Fibroblast of lung (primary cell): ENCODE results near the gene ACOT8. TPM values are rescaled to one million over a fixed set of nuclear protein-coding genes. Genes with fewer than 3 reads are reported as not detected.
"Not testable (repeated sequence)": the region's sequence is repeated elsewhere in the genome, so short reads cannot be mapped to it uniquely, and the experiment has no call there.

Source experiments
- DNase-seq, 2 donors: peaks; one replicate each; pipeline versions ENCODE4 v3.0.0 to v3.0.0-alpha.2; 2010; ENCODE audit warnings: low read depth in 2 of 2
- H2AFZ ChIP-seq: 2 replicates; pipeline ENCODE4 v1.5.1; 2012; ENCODE audit warnings: low read length, control low read depth, inconsistent platforms
- H3K27ac ChIP-seq: 2 replicates; pipeline ENCODE4 v1.5.1; 2011; ENCODE audit warnings: low read length, control low read depth; ENCODE audit not compliant: insufficient read depth
- H3K27me3 ChIP-seq: 2 replicates; pipeline ENCODE4 v1.5.1; 2011; ENCODE audit warnings: mild to moderate bottlenecking, low read length; ENCODE audit not compliant: control insufficient read depth, insufficient read depth
- H3K36me3 ChIP-seq: 2 replicates; pipeline ENCODE4 v1.5.1; 2011; ENCODE audit warnings: low read length; ENCODE audit not compliant: control insufficient read depth, insufficient read depth
- H3K4me1 ChIP-seq: 2 replicates; pipeline ENCODE4 v1.5.1; 2011; ENCODE audit warnings: low read length; ENCODE audit not compliant: control insufficient read depth, insufficient read depth; ENCODE audit errors: extremely low read depth
- H3K4me2 ChIP-seq: 2 replicates; pipeline ENCODE4 v1.5.1; 2011; ENCODE audit warnings: low read length, control low read depth; ENCODE audit not compliant: insufficient read depth; ENCODE audit errors: extremely low read depth
- H3K4me3 ChIP-seq, 4 experiments: fragments of 200-600 bp in 1 of 4; sonication (generic) in 1 of 4; replicated peaks in 1 of 4; 2 replicates each; pipeline ENCODE4 v1.5.1; 2011 to 2016; ENCODE audit warnings: low read length in 4 of 4, low read depth in 3 of 4, mild to moderate bottlenecking in 3 of 4, control low read depth in 2 of 4, inconsistent platforms in 1 of 4, mixed read lengths in 1 of 4; ENCODE audit not compliant: insufficient read depth in 1 of 4; ENCODE audit errors: control extremely low read depth in 1 of 4
- H3K79me2 ChIP-seq: 2 replicates; pipeline ENCODE4 v1.5.1; 2012; ENCODE audit warnings: mild to moderate bottlenecking, low read length, inconsistent platforms; ENCODE audit not compliant: control insufficient read depth, insufficient read depth
- H3K9ac ChIP-seq: 2 replicates; pipeline ENCODE4 v1.5.1; 2011; ENCODE audit warnings: mild to moderate bottlenecking, low read length, control low read depth; ENCODE audit not compliant: insufficient read depth
- H3K9me3 ChIP-seq: 2 replicates; pipeline ENCODE4 v1.5.1; 2012; ENCODE audit warnings: low read depth, low read length; ENCODE audit not compliant: control insufficient read depth, insufficient read depth
- H4K20me1 ChIP-seq: 2 replicates; pipeline ENCODE4 v1.5.1; 2011; ENCODE audit warnings: low read length; ENCODE audit not compliant: control insufficient read depth, insufficient read depth; ENCODE audit errors: extremely low read depth
- EZH2 ChIP-seq: IDR thresholded peaks from 2 replicates; pipeline ENCODE4 v1.5.1; 2012; ENCODE audit warnings: low read length, control low read depth, mild to moderate bottlenecking; ENCODE audit errors: missing control alignments
- polyA plus RNA-seq, 2 donors: library from polyadenylated mRNA; depleted of rRNA in 1 of 2; stranded (reverse) in 1 of 2; unstranded in 1 of 2; fragments of >200 nt; gene quantifications; 2 replicates each; pipeline ENCODE4 v1.2.1, GENCODE V29; 2011 to 2012; ENCODE audit warnings: missing spikeins in 1 of 2
- total RNA-seq: library from RNA; depleted of rRNA; stranded (reverse); fragments of >200 nt; gene quantifications from 2 replicates; pipeline ENCODE4 v1.2.1, GENCODE V29; 2014
- TF ChIP-seq, protein P1 (sequence below), 2 donors: IDR thresholded peaks in 1 of 2; conservative IDR thresholded peaks in 1 of 2; 1 replicate in 1 of 2; 2 replicates in 1 of 2; pipeline ENCODE4 v1.5.1; 2011 to 2012; ENCODE audit warnings: low read length in 2 of 2, control low read depth in 1 of 2, inconsistent platforms in 1 of 2, low read depth in 1 of 2, mild to moderate bottlenecking in 1 of 2

Gene ACOT8
- total and polyA plus RNA-seq, 2 donors (not counting 1 experiment from before 2014, with no cell fraction given), result 18.0 to 44.4 TPM

- peaks cover 2% of the 10 kb centered on the region for H3K4me1 ChIP-seq
- peaks cover 21% of the 10 kb centered on the region for H3K36me3 ChIP-seq
- H4K20me1 ChIP-seq, result no peaks in the 10 kb centered on the region
- no peak overlapping the region for H3K4me3 ChIP-seq
- H3K27ac ChIP-seq, result no peak overlapping the region
- H2AFZ ChIP-seq, result no peak overlapping the region
- H3K79me2 ChIP-seq, result peaks cover 20% of the 10 kb centered on the region
- H3K9me3 ChIP-seq, result no peaks in the 10 kb centered on the region
- no peak for TF ChIP-seq EZH2
- no peak overlapping the region for H3K4me2 ChIP-seq
- H3K9ac ChIP-seq, result no peak overlapping the region
- no peaks in the 10 kb centered on the region for H3K27me3 ChIP-seq
- no peak for DNase-seq
Measured at GRCh38 chr20:45810191-45810970, 46.8 kb downstream of the ACOT8 start.

GRCh38 chr20:45801851-45802250 is 55.3 kb downstream of the ACOT8 start:
- Histone ChIP-seq H2AFZ (no peak overlapping the region), H4K20me1 (no peaks in the 10 kb centered on the region), H3K4me2 (no peak overlapping the region), H3K4me1 (no peaks in the 10 kb centered on the region), H3K27me3 (no peaks in the 10 kb centered on the region), H3K9me3 (no peaks in the 10 kb centered on the region), H3K79me2 (no peaks in the 10 kb centered on the region), H3K4me3 (no peak overlapping the region), H3K27ac (no peak overlapping the region), H3K9ac (no peak overlapping the region), H3K36me3 (peaks cover 14% of the 10 kb centered on the region)
- TF ChIP-seq EZH2, result no peak
- TF ChIP-seq, protein P1, sequence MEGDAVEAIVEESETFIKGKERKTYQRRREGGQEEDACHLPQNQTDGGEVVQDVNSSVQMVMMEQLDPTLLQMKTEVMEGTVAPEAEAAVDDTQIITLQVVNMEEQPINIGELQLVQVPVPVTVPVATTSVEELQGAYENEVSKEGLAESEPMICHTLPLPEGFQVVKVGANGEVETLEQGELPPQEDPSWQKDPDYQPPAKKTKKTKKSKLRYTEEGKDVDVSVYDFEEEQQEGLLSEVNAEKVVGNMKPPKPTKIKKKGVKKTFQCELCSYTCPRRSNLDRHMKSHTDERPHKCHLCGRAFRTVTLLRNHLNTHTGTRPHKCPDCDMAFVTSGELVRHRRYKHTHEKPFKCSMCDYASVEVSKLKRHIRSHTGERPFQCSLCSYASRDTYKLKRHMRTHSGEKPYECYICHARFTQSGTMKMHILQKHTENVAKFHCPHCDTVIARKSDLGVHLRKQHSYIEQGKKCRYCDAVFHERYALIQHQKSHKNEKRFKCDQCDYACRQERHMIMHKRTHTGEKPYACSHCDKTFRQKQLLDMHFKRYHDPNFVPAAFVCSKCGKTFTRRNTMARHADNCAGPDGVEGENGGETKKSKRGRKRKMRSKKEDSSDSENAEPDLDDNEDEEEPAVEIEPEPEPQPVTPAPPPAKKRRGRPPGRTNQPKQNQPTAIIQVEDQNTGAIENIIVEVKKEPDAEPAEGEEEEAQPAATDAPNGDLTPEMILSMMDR (conservative IDR thresholded peaks at IDR 0.05 in 1 of 2, IDR thresholded peaks at IDR 0.05 in 1 of 2; ENCODE audit: low read depth in 1 of 2, low read length in 2 of 2), result no peak
- DNase-seq, result no peak

GRCh38 chr20:45798935-45799642 is 58.1 kb downstream of the ACOT8 start:
- DNase-seq, result peak in 1 of 2 donors; percentile 56
- peaks cover 17% of the 10 kb centered on the region for H3K36me3 ChIP-seq

DNA sequence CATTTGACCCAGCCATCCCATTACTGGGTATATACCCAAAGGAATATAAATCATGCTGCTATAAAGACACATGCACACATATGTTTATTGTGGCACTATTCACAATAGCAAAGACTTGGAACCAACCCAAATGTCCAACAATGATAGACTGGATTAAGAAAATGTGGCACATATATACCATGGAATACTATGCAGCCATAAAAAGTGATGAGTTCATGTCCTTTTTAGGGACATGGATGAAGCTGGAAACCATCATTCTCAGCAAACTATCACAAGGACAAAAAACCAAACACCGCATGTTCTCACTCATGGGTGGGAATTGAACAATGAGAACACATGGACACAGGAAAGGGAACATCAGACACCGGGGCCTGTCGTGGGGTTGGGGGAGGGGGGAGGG is 59.2 kb downstream of the ACOT8 start:
- not testable (repeated sequence) for H3K9me3 ChIP-seq, H3K27ac ChIP-seq, H3K4me2 ChIP-seq, H3K27me3 ChIP-seq, H4K20me1 ChIP-seq, H3K9ac ChIP-seq, H3K4me1 ChIP-seq, H3K79me2 ChIP-seq, H2AFZ ChIP-seq, H3K4me3 ChIP-seq, DNase-seq
- peaks cover 18% of the 10 kb centered on the region for H3K36me3 ChIP-seq

More at GRCh38 chr20:45798935-45799642, 58.1 kb downstream of the ACOT8 start:
- Histone ChIP-seq H3K4me2 (no peak overlapping the region), H2AFZ (no peak overlapping the region), H3K27me3 (no peaks in the 10 kb centered on the region), H4K20me1 (no peaks in the 10 kb centered on the region), H3K4me3 (no peak overlapping the region), H3K79me2 (no peaks in the 10 kb centered on the region), H3K4me1 (no peaks in the 10 kb centered on the region), H3K27ac (no peak overlapping the region), H3K9ac (no peak overlapping the region), H3K9me3 (no peaks in the 10 kb centered on the region)
- TF ChIP-seq, protein P1 (conservative IDR thresholded peaks at IDR 0.05 in 1 of 2, IDR thresholded peaks at IDR 0.05 in 1 of 2; ENCODE audit: low read depth in 1 of 2, low read length in 2 of 2), result peak; percentile 70 to 81
- TF ChIP-seq EZH2, result no peak

DNA sequence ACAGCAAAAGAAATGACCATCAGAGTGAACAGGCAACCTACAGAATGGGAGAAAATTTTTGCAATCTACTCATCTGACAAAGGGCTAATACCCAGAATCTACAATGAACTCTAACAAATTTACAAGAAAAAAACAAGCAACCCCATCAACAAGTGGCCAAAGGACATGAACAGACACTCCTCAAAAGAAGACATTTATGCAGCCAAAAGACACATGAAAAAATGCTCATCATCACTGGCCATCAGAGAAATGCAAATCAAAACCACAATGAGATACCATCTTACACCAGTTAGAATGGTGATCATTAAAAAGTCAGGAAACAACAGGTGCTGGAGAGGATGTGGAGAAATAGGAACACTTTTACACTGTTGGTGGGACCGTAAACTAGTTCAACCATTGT is 59.7 kb downstream of the ACOT8 start:
- not testable (repeated sequence) for H3K9ac ChIP-seq, H3K4me2 ChIP-seq, H3K4me3 ChIP-seq, H2AFZ ChIP-seq, H3K4me1 ChIP-seq, H3K79me2 ChIP-seq, H3K27me3 ChIP-seq, DNase-seq, H3K9me3 ChIP-seq, H4K20me1 ChIP-seq, H3K27ac ChIP-seq
- H3K36me3 ChIP-seq, result peaks cover 17% of the 10 kb centered on the region
